OCI-LY1 (cell line): Measurements from ENCODE around the gene MAPRE3.

Experiments
- H2AFZ ChIP-seq: fragments of 200-600 bp; sonication (generic), shearing (Covaris generic); 2 replicates; pipeline ENCODE4 v1.6.0; 2014; ENCODE audit warnings: antibody characterized with exemption, mild to moderate bottlenecking, low read length
- H3F3A ChIP-seq: fragments of 200-600 bp; sonication (generic), shearing (Covaris generic); 2 replicates; pipeline ENCODE4 v1.6.0; 2014; ENCODE audit warnings: mild to moderate bottlenecking, antibody characterized with exemption, low read length, moderate library complexity; ENCODE audit not compliant: insufficient read depth
- H3K27ac ChIP-seq: fragments of 200-600 bp; sonication (generic); 2 replicates; pipeline ENCODE4 v1.5.1; 2014; ENCODE audit warnings: low read length, mixed run types, mild to moderate bottlenecking, low read depth; ENCODE audit not compliant: poor library complexity, severe bottlenecking
- H3K27me3 ChIP-seq: fragments of 200-600 bp; sonication (generic); 2 replicates; pipeline ENCODE4 v1.6.0; 2014; ENCODE audit warnings: antibody characterized with exemption, mild to moderate bottlenecking, low read length, moderate library complexity; ENCODE audit not compliant: insufficient read depth
- H3K36me3 ChIP-seq: fragments of 200-600 bp; sonication (generic); 2 replicates; pipeline ENCODE4 v1.6.1; 2014; ENCODE audit warnings: mild to moderate bottlenecking, antibody characterized with exemption, low read length, moderate library complexity, mixed read lengths; ENCODE audit not compliant: insufficient read depth
- H3K4me1 ChIP-seq: fragments of 200-600 bp; sonication (generic); 2 replicates; pipeline ENCODE4 v1.5.1; 2014; ENCODE audit warnings: mild to moderate bottlenecking, low read length, moderate library complexity; ENCODE audit not compliant: insufficient read depth, severe bottlenecking
- H3K4me2 ChIP-seq: fragments of 200-600 bp; sonication (generic), shearing (Covaris generic); 2 replicates; pipeline ENCODE4 v1.6.1; 2014; ENCODE audit warnings: low read length
- H3K4me3 ChIP-seq: fragments of 200-600 bp; sonication (generic); 2 replicates; pipeline ENCODE4 v1.5.1; 2014; ENCODE audit warnings: low read length, low read depth, mild to moderate bottlenecking, mixed read lengths; ENCODE audit not compliant: poor library complexity, severe bottlenecking
- H3K79me2 ChIP-seq: fragments of 200-600 bp; shearing (Covaris generic); 2 replicates; pipeline ENCODE4 v1.6.1; 2016; ENCODE audit warnings: mixed run types, low read length, mixed read lengths; ENCODE audit not compliant: insufficient read depth
- H3K9ac ChIP-seq: fragments of 200-600 bp; sonication (generic), shearing (Covaris generic); 2 replicates; pipeline ENCODE4 v1.6.1; 2014; ENCODE audit warnings: mild to moderate bottlenecking, low read length, mixed read lengths
- H3K9me2 ChIP-seq: fragments of 200-600 bp; sonication (generic), shearing (Covaris generic); 2 replicates; pipeline ENCODE4 v1.6.1; 2014; ENCODE audit warnings: low read depth, mild to moderate bottlenecking, low read length, mixed read lengths
- H3K9me3 ChIP-seq: fragments of 200-600 bp; shearing (Covaris generic); 2 replicates; pipeline ENCODE4 v1.6.1; 2014; ENCODE audit warnings: low read length, mixed read lengths
- H4K20me1 ChIP-seq: fragments of 200-600 bp; sonication (generic), shearing (Covaris generic); 2 replicates; pipeline ENCODE4 v1.6.0; 2016; ENCODE audit warnings: mild to moderate bottlenecking, low read length; ENCODE audit not compliant: insufficient read depth
- CTCF ChIP-seq: fragments of 200-600 bp; sonication (generic), shearing (Covaris generic); IDR thresholded peaks from 2 replicates; pipeline ENCODE4 v1.5.1; 2017; ENCODE audit warnings: mild to moderate bottlenecking, antibody characterized with exemption, low read length, moderate library complexity, mixed read lengths
- EZH2 ChIP-seq: fragments of 200-600 bp; sonication (generic), shearing (Covaris generic); IDR thresholded peaks from 2 replicates; pipeline ENCODE4 v1.8.0; 2017; ENCODE audit warnings: borderline replicate concordance, mixed run types, mild to moderate bottlenecking, antibody characterized with exemption, low read length, moderate library complexity, mixed read lengths

MAPRE3 gene

GRCh38 chr2:27029051-27029450, 58.6 kb downstream of the MAPRE3 start:
- H3K4me2 ChIP-seq = no peak overlapping the region
- H3K36me3 ChIP-seq = no peaks in the 10 kb centered on the region
- no peaks in the 10 kb centered on the region for H3K9me3 ChIP-seq
- H3K27me3 ChIP-seq = no peaks in the 10 kb centered on the region
- no peak overlapping the region for H3K27ac ChIP-seq
- no peak overlapping the region for H2AFZ ChIP-seq
- peaks cover 12% of the 10 kb centered on the region for H3K4me1 ChIP-seq
- no peak overlapping the region for H3K4me3 ChIP-seq
- TF ChIP-seq EZH2 = no peak
- TF ChIP-seq CTCF = no peak
- no peaks in the 10 kb centered on the region for H3K9me2 ChIP-seq
- H3K9ac ChIP-seq = no peak overlapping the region
- no peaks in the 10 kb centered on the region for H4K20me1 ChIP-seq
- no peaks in the 10 kb centered on the region for H3F3A ChIP-seq
- H3K79me2 ChIP-seq = 0 out of 2 replicates have a peak, but pooled peaks cover 6% of the 10 kb centered on the region

DNA sequence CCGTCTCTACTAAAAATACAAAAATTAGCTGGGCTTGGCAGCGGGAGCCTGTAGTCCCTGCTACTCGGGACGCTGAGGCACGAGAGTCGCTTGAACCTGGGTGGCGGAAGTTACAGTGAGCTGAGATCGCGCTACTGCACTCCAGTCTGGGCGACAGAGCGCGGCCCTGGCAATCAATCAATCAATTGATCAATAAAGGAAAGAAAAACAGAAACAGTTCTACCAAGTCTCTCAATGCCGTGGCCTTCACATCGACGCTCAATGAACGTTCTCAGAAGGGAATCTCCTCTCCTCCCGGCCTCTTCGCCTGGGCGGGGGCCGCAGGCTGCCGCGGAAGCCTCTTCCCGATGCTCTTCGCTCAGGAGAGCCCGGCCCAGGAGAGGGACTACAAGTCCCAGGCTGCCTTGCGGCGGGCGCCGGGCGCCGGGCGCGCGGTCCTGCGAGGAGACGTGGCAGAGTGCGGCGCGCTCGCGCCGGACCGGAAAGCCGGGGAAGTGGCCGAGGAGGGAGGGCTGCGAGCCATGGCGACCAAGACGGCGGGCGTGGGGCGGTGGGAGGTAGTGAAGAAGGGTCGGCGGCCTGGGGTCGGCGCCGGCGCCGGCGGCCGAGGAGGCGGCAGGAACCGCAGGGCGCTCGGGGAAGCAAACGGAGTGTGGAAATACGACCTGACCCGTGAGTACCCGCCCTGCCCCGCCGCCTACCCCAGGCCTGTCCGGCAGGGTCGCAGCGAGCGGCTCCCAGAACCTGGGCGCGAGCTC, 62.2 kb downstream of the MAPRE3 start, which contains the start of gene TMEM214:
Gene TMEM214 (plus strand): TSS at position 471 of the 758 bp plus-strand sequence. CDS start 51 bp downstream, at position 522.
- Histone ChIP-seq H3K4me3 (peak within 1 kb of the TSS; percentile 93), H4K20me1 (no peaks in the 10 kb centered on the region), H3K36me3 (peaks cover 30% of the 10 kb centered on the region), H3K4me1 (peaks cover 15% of the 10 kb centered on the region), H3F3A (no peaks in the 10 kb centered on the region), H2AFZ (peak within 1 kb of the TSS; percentile 63; the same call in 1 of the 2 replicates), H3K27ac (no peak within 1 kb of the TSS), H3K9ac (peak within 1 kb of the TSS; percentile 94), H3K79me2 (0 out of 2 replicates have a peak, but pooled peaks cover 6% of the 10 kb centered on the region), H3K9me2 (no peaks in the 10 kb centered on the region), H3K9me3 (no peaks in the 10 kb centered on the region), H3K27me3 (no peaks in the 10 kb centered on the region), H3K4me2 (peak within 1 kb of the TSS; percentile 93)
- TF ChIP-seq EZH2 = no peak
- no peak for TF ChIP-seq CTCF

- peak overlapping the region; percentile 93 for H3K4me2 ChIP-seq
- peak overlapping the region; percentile 93 for H3K4me3 ChIP-seq
- no peaks in the 10 kb centered on the region for H3K9me2 ChIP-seq
- H3K79me2 ChIP-seq = 0 out of 2 replicates have a peak, but pooled peaks cover 6% of the 10 kb centered on the region
- peaks cover 15% of the 10 kb centered on the region for H3K4me1 ChIP-seq
- H3K9ac ChIP-seq = peak overlapping the region; percentile 94
- H3K27me3 ChIP-seq = no peaks in the 10 kb centered on the region
- H4K20me1 ChIP-seq = no peaks in the 10 kb centered on the region
- H3K36me3 ChIP-seq = peaks cover 37% of the 10 kb centered on the region
- TF ChIP-seq CTCF (no peak), EZH2 (no peak)
- H2AFZ ChIP-seq = no peak overlapping the region
- no peaks in the 10 kb centered on the region for H3K9me3 ChIP-seq
- H3K27ac ChIP-seq = no peak overlapping the region
- no peaks in the 10 kb centered on the region for H3F3A ChIP-seq
Measured at GRCh38 chr2:27033253-27033852, 62.9 kb downstream of the MAPRE3 start.
